GM18870 (cell line): ENCODE results near the gene TMEM234.
"Not testable (repeated sequence)": the region's sequence is repeated elsewhere in the genome, so short reads cannot be mapped to it uniquely, and the experiment has no call there.

Source experiments
- ATAC-seq: cut with Tn5 transposase; IDR thresholded peaks from one replicate; pipeline ENCODE4 v1.9.1; 2021; ENCODE audit warnings: moderate library complexity; ENCODE audit not compliant: unreplicated experiment

Gene TMEM234

DNA sequence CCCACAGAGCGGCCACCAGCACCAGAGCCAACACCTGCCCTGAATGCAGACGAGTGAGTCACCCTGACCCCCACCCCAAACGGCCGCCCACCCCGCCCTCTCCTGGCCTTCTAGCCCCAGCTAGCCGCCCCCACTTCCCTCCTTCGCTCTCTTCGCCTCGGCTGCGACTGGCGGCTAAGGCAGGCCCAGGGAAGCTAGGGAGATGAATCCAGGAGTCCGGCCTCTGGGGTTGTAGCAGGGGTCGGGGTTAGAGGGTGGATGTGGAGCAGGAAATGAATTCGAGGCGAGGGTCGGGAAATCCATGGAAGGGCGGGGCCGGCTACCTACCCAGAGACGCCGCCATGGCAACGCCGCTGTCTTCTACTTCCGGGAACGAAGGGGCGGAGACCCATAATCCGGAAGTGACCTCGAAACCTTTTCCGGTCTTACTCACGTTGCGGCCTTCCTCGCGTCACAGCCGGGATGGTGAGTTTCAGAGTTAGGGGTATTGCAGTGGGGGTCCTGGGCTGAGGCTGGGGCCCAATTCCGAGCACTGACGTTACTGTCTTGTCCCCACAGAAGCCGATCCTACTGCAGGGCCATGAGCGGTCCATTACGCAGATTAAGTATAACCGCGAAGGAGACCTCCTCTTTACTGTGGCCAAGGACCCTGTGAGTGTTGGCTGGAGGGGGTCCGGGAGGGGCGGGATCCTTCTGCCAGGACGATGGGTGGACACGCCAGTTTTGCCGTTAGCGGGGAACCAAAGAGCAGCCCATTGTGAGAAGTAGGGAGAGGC lies at the start of gene TMEM234, which contains the start of gene EIF3I:
TSS of gene TMEM234 (minus strand) at position 374 of the 776 bp plus-strand sequence. CDS start at position 343, 31 bp downstream.
TSS of gene EIF3I (plus strand) at position 428 of the 776 bp plus-strand sequence. CDS start at position 463, 35 bp downstream.
- ATAC-seq = peak; percentile 83

DNA sequence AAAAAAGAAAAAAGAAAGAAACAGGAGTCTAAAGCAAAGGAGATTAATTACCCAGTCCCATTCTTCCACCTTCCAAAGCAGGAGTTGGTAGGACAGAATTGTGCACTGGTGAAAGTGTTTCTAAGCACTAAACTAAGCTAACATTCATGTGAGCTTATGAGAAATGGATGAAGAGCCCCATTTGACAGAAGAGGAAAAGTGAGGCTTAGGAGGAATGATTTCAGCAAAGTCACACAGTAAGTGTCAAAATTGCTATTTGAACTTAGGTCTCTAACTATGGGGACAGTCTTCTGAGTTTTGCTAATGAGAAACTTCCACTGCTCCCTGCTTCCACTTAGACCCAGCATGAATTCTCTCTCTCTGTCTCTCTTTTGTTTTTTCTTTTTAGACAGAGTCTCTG lies 47.6 kb upstream of the TMEM234 start:
- ATAC-seq = no peak

GRCh38 chr1:32266921-32267591 lies 44.9 kb upstream of the TMEM234 start:
- ATAC-seq = no peak

DNA sequence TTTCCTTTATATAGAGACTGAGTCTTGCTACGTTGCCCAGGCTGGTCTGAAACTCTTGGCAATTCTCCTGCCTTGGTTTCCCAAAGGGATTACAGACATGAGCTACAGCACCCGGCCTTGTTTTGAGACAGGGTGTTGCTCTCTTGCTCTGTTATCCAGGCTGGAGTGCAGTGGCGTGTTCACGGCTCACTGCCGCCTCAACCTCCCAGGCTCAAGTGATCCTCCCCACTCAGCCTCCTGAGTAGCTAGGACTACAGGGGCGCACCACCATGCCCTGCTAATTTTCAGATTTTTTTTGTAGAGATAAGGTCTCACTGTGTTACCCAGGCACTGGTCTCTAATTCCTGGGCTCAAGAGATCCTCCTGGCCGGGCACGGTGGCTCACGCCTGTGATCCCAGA lies 43.7 kb upstream of the TMEM234 start:
- no peak for ATAC-seq

- ATAC-seq = no peak
These were observed 41.6 kb upstream of the TMEM234 start for GRCh38 chr1:32263744-32264143.

DNA sequence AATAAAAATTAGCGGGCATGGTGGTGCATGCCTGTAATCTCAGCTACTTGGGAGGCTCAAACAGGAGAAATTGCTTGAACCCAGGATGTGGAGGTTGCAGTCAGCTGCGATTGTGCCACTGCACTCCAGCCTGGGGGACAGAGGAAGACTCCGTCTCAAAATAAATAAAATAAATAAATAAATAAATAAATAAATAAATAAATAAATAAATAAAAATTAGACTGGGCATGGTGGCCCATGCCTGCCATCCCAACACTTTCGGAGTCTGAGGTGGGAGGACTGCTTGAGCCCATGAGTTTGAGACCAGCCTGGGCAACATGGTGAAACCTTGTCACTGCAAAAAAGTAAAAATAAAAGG lies 41.1 kb upstream of the TMEM234 start:
- ATAC-seq = not testable (repeated sequence)

DNA sequence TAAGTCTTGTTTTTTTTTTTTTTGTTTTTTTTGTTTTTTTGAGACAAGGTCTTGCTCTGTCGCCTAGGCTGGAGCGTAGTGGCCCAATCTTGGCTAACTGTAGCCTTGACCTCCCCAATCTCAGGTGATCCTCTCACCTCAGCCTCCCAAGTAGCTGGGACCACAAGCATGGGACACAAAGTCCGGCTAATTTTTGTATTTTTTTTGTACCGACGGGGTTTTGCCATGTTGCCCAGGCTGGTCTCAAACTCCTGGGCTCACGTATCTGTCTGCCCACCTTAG lies 35.0 kb upstream of the TMEM234 start:
- no peak for ATAC-seq

DNA sequence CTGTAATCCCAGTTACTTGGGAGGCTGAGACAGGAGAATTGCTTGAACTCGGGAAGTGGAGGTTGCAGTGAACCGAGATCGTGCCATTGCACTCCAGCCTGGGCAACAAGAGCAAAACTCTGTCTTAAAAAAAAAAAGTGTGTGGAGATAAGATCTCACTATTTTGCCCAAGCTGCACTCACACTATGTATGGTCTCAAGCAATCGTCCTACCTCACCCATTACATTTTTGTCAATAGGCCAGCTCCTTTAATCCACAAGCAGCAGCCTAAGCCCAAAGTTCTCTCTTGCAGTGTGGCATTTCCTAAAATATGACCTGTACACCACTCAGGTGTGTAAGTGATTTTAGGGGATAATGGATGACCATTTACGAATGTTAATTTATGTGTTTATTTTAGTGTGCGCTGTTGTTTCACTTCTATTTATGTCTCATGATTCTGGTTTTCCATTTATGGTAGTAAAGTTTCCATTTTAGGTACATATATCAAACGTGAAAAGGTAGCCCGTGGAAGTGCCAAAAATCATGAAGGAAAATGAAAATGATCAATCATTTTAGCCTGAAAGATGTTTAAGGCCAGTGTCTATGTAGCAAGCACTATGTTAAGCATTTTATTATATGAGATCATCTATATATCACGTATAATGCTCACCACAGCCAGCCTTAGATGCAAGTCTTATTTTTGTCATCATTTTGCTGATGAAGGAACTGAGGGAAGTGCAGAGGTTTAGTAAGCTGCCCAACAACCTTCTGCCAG lies 34.5 kb upstream of the TMEM234 start:
- ATAC-seq = no peak

GRCh38 chr1:32255072-32256071 lies 33.2 kb upstream of the TMEM234 start:
- ATAC-seq = no peak

- no peak for ATAC-seq
These were observed 29.0 kb upstream of the TMEM234 start, which contains the start of gene LCK for GRCh38 chr1:32250893-32251716. Gene LCK (plus strand): TSS chr1:32251265. CDS start chr1:32274330, 23,065 bp downstream.

DNA sequence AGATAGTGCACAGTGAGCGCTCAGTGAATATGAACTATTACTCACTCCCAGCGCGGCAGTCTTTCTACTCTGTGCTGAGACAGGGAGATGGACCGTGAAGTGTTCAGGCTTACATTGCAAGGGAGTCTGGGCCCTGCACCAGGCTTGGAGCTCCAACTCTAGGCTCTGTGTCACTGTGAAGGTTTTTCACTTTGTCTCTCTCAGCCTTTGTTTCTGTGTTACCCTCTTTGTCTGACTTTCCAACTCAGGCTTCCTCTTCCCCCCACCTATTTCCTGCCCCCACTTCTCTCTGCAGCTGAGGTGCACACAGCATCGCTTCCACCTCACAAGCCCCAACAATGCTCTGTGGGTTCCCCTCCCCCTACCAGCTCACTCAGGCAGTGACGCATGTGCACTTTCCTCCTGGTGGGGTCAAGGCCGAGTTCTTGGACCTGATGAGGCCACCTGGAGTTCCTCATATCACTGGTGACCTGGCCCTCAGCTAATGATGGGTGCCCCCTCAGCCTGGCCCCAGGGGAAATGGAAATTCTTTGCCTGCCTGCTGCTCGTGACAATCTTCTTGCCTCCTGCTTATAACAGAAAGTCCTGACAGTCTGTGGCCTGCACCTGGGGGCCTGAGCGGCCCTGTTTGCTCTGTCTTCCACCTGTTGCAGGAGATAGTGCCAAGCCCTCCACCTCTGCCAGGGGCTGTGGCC lies 27.8 kb upstream of the TMEM234 start:
- ATAC-seq = peak; percentile 43

DNA sequence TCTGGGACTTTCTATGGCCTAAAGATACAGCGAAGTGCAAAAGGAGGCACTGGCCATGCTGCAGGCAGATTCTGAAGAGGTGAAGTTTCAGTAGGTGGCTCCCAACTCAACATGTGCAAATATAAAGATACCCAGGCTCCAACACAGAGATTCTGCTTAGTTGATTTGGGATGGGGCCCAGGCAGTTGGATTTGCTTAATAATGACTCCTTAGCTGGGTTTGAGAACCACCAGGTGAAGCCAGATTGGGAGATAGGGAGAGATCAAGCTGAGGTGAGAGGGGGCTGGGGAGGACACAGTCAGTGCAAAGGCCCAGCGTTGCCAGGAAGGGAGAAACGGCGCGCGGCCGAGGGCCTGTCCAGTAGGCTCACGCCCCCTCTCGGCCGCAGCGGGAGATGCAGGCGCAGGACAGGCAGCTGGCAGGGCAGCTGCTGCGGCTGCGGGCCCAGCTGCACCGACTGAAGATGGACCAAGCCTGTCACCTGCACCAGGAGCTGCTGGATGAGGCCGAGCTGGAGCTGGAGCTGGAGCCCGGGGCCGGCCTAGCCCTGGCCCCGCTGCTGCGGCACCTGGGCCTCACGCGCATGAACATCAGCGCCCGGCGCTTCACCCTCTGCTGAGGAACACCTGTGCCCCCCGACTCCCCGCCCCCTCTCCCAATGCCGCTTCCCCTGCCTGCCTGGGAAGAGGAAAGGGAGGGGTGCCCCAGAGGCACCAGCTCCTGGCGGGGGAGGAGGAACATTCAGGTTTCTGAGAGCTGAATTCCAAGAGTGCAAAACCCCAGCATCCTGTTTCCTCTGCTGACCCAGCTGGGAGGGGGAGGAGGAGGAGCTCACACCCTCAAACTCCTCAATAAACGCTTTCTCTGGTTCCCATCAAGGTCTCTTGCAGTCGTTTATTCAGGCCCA lies 26.1 kb upstream of the TMEM234 start:
- no peak for ATAC-seq

- ATAC-seq = no peak
These were observed 25.3 kb upstream of the TMEM234 start for GRCh38 chr1:32247452-32247851.

DNA sequence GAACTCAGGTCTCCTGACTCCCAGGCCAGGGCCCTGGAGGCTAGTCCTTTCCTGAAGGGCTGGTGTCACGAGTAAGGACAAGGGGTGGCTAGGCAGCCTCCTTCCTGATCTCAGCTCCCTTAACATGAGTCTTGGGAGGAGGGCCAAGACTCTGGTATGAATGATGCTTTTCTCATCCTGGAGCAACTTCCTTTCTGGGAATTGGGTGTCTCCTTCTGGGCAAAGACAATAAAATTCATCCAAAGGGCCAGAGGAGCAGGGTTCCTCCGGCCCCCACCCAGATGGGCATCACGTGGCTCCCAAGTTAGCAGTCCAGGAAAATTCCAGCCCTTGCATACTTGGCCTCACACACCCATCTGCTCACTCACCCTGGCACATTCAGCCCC lies 24.7 kb upstream of the TMEM234 start, which contains the start of gene FAM167B:
TSS of gene FAM167B (plus strand) at position 335 of the 386 bp plus-strand sequence. CDS start 200 bp downstream, outside the sequence.
- ATAC-seq = no peak

- no peak for ATAC-seq
These were observed 20.2 kb upstream of the TMEM234 start for GRCh38 chr1:32242341-32242851.

DNA sequence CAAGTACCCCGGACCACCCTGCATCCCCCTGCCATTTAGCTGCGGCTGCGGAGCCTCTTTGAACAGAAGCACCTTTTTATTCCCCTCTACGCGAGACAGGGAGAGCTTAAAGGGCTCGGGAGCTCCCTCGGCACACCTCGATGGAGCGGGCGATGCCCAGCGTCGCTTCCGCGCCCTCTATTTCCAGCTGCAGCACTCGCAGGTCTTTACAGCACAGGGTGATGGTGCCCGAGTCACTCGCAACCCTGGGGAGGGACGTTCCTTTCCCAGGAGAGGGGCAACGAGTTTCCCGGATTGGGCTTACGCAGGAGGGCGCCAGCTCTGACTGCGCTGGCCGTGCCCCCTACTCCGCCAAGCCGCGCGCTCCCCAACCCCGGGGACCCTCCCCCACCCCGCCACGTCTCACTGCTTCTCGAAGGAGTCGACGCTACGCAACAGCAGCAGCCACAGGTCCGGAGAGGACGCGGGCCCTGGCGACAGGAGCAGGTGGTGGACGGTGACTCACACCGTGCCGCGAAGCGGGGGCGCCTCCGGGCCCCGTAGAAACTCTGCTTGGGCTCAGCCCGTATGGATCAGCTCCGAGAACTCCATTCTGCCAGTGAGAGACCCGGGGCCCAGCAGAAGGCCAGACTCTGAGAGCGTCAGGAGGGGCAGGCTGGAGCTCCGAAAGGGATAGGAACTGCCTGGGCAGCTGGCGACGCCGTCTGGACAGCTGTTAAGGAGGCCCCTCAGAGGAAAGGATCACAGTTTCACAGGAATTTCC lies 19.0 kb upstream of the TMEM234 start:
- no peak for ATAC-seq
